Hematopoietic multipotent progenitor cell treated with erythropoietin and hydrocortisone succinate and interleukin-3 and kit ligand, for 15 days (in vitro differentiated cells): Measurements from ENCODE around the gene LEAP2.

ENCODE experiments used
- DNase-seq: peaks from one replicate; pipeline ENCODE4 v3.0.0-alpha.2; 2015; ENCODE audit warnings: low spot score

Gene LEAP2

GRCh38 chr5:132873119-132873929 lies at the start of gene LEAP2:
Gene LEAP2, plus strand, starts transcription at chr5:132873668. Its CDS starts 27 bp downstream, at chr5:132873695.
- no peak for DNase-seq

- DNase-seq, result no peak
Measured at GRCh38 chr5:132824426-132824825, 49.0 kb upstream of the LEAP2 start.

GRCh38 chr5:132825033-132825833 lies 48.2 kb upstream of the LEAP2 start:
- no peak for DNase-seq

GRCh38 chr5:132825834-132826391 lies 47.6 kb upstream of the LEAP2 start:
- DNase-seq, result no peak

- no peak for DNase-seq
Measured at GRCh38 chr5:132826424-132827082, 46.9 kb upstream of the LEAP2 start.

- DNase-seq, result no peak
Measured at GRCh38 chr5:132827943-132828673, 45.4 kb upstream of the LEAP2 start.

GRCh38 chr5:132828846-132829494 lies 44.5 kb upstream of the LEAP2 start:
- DNase-seq, result no peak

GRCh38 chr5:132829742-132830435 lies 43.6 kb upstream of the LEAP2 start:
- DNase-seq, result peak; percentile 64

- no peak for DNase-seq
Measured at GRCh38 chr5:132830436-132831094, 42.9 kb upstream of the LEAP2 start, which contains the start of gene SHROOM1. Gene SHROOM1, minus strand, starts transcription at chr5:132830647. Its CDS starts 4,507 bp downstream, at chr5:132826140.

- no peak for DNase-seq
Measured at GRCh38 chr5:132831095-132831860, 42.2 kb upstream of the LEAP2 start.

- no peak for DNase-seq
Measured at GRCh38 chr5:132832612-132833011, 40.9 kb upstream of the LEAP2 start.

- no peak for DNase-seq
Measured at GRCh38 chr5:132834057-132834456, 39.4 kb upstream of the LEAP2 start.

- no peak for DNase-seq
Measured at GRCh38 chr5:132836852-132837251, 36.6 kb upstream of the LEAP2 start.

GRCh38 chr5:132837868-132838267 lies 35.6 kb upstream of the LEAP2 start:
- DNase-seq, result no peak

- DNase-seq, result no peak
Measured at GRCh38 chr5:132838516-132839282, 34.8 kb upstream of the LEAP2 start.

GRCh38 chr5:132839426-132840301 lies 33.8 kb upstream of the LEAP2 start:
- DNase-seq, result no peak

GRCh38 chr5:132840313-132840712 lies 33.2 kb upstream of the LEAP2 start:
- no peak for DNase-seq
